K562 (cell line): ENCODE data around the gene ERFL. TPM values are rescaled to one million over a fixed set of nuclear protein-coding genes. Genes with fewer than 3 reads are reported as not detected.

ENCODE experiments used
- ATAC-seq: fragments of 200-7000 bp; cut with Tn5 transposase; 3 replicates; pipeline ENCODE4 v1.9.1; 2020; ENCODE audit warnings: moderate library complexity
- BruUV-seq: library from RNA; stranded (reverse); fragments of 400-500 nt; replicated peaks from 2 replicates; lab custom pipeline; 2021; lab: Mats Ljungman, UMichigan
- CTCF ChIA-PET: fragments of 300-600 bp; formaldehyde crosslinking; extraction: SDS; loops from one replicate; lab custom pipeline; 2021; ENCODE audit warnings: low intra/inter-chr PET ratio; lab: Yijun Ruan, JAX
- POLR2A ChIA-PET: fragments of 300-600, 350-650 bp; sonication (Branson Sonifier 250); formaldehyde crosslinking; extraction: SDS; loops from one replicate; lab custom pipeline; 2021; ENCODE audit warnings: antibody characterized with exemption, inconsistent platforms; lab: Yijun Ruan, JAX
- DNase-seq, 4 experiments: peaks; one replicate each; pipeline versions ENCODE4 v3.0.0 to v3.0.0-alpha.2; 2011 to 2018; ENCODE audit warnings: low spot score in 3 of 4, mixed read lengths in 3 of 4; ENCODE audit errors: extremely low read depth in 1 of 4
- FAIRE-seq: peaks from 2 replicates; lab custom pipeline; 2011; peaks lifted over from hg19 to GRCh38; lab: Jason Lieb, UNC
- H2AFZ ChIP-seq: 2 replicates; pipeline ENCODE4 v1.6.0; 2011; ENCODE audit warnings: low read depth, low read length, control low read depth, inconsistent platforms
- H3K27ac ChIP-seq: fragments of 200-600 bp; 3 replicates; pipeline ENCODE4 v1.8.0; 2011; ENCODE audit warnings: low read depth, mild to moderate bottlenecking, control low read depth, inconsistent platforms, low read length, moderate library complexity, mixed read lengths; ENCODE audit errors: extremely low read depth
- H3K27me3 ChIP-seq, 2 experiments: fragments of 300-600 bp in 1 of 2; 2 replicates in 1 of 2; 3 replicates in 1 of 2; pipeline versions ENCODE4 v1.6.0 to v1.8.0; 2011; ENCODE audit warnings: inconsistent platforms in 2 of 2, low read length in 2 of 2, mild to moderate bottlenecking in 1 of 2, mixed read lengths in 1 of 2, moderate library complexity in 1 of 2; ENCODE audit not compliant: control insufficient read depth in 2 of 2, insufficient read depth in 2 of 2
- H3K36me3 ChIP-seq: fragments of 300-600 bp; 3 replicates; pipeline ENCODE4 v1.8.0; 2011; ENCODE audit warnings: mild to moderate bottlenecking, low read length, inconsistent platforms; ENCODE audit not compliant: control insufficient read depth, insufficient read depth
- H3K4me1 ChIP-seq, 2 experiments: fragments of 200-600 bp in 1 of 2; replicated peaks in 1 of 2; 2 replicates in 1 of 2; 3 replicates in 1 of 2; pipeline versions ENCODE4 v1.5.1 to v1.8.0; 2011; ENCODE audit warnings: inconsistent platforms in 2 of 2, low read length in 2 of 2, mild to moderate bottlenecking in 1 of 2, mixed read lengths in 1 of 2, moderate library complexity in 1 of 2; ENCODE audit not compliant: control insufficient read depth in 2 of 2, insufficient read depth in 2 of 2
- H3K4me2 ChIP-seq: 2 replicates; pipeline ENCODE4 v1.6.1; 2011; ENCODE audit warnings: low read length, control low read depth, inconsistent platforms, mixed read lengths; ENCODE audit not compliant: insufficient read depth
- H3K4me3 ChIP-seq: fragments of 200-600 bp; sonication (generic), shearing (Covaris generic); 2 replicates; pipeline ENCODE4 v1.5.1; 2016; ENCODE audit warnings: control low read depth, inconsistent platforms
- H3K79me2 ChIP-seq: fragments of 200-600 bp; 3 replicates; pipeline ENCODE4 v1.8.0; 2011; ENCODE audit warnings: low read length, inconsistent platforms; ENCODE audit not compliant: control insufficient read depth, insufficient read depth
- H3K9ac ChIP-seq, 2 experiments: 2 replicates each; pipeline versions ENCODE4 v1.6.0 to v1.6.1; 2011; ENCODE audit warnings: low read depth in 2 of 2, low read length in 2 of 2, control low read depth in 1 of 2, inconsistent platforms in 1 of 2, mild to moderate bottlenecking in 1 of 2, mixed read lengths in 1 of 2; ENCODE audit not compliant: insufficient read depth in 1 of 2
- H3K9me1 ChIP-seq: one replicate; pipeline ENCODE4 v1.6.0; 2011; ENCODE audit warnings: inconsistent platforms, mild to moderate bottlenecking, low read length, moderate library complexity; ENCODE audit not compliant: control insufficient read depth, insufficient read depth
- H3K9me3 ChIP-seq: replicated peaks from 2 replicates; pipeline ENCODE4 v1.5.1; 2011; ENCODE audit warnings: low read depth, low read length, inconsistent platforms; ENCODE audit not compliant: control insufficient read depth, insufficient read depth
- H4K20me1 ChIP-seq: replicated peaks from 2 replicates; pipeline ENCODE4 v1.6.1; 2011; ENCODE audit warnings: low read length, inconsistent platforms, mixed read lengths; ENCODE audit not compliant: control insufficient read depth, insufficient read depth
- ASH1L ChIP-seq: fragments of 450-650 bp; IDR thresholded peaks from 2 replicates; pipeline ENCODE4 v1.6.1; 2018; ENCODE audit warnings: borderline replicate concordance, mild to moderate bottlenecking, low read depth; ENCODE audit not compliant: partially characterized antibody
- ATF1 ChIP-seq, 2 experiments: fragments of 450-650 bp in 1 of 2; IDR thresholded peaks; 2 replicates each; pipeline ENCODE4 v1.6.1; 2016; ENCODE audit warnings: missing compliant biosample characterization in 1 of 2, missing genetic modification characterization in 1 of 2
- BCOR ChIP-seq: fragments of 450-650 bp; IDR thresholded peaks from 2 replicates; pipeline ENCODE4 v1.6.1; 2016
- CBX5 ChIP-seq: IDR thresholded peaks from 2 replicates; pipeline ENCODE4 v1.6.1; 2014; ENCODE audit warnings: low read depth, borderline replicate concordance
- DIDO1 ChIP-seq: fragments of 450-650 bp; IDR thresholded peaks from 2 replicates; pipeline ENCODE4 v1.6.1; 2016; ENCODE audit warnings: low read depth, missing biosample characterization, missing genetic modification characterization
- ETS2 ChIP-seq: IDR thresholded peaks from 2 replicates; pipeline ENCODE4 v1.6.1; 2016; ENCODE audit warnings: borderline replicate concordance, missing genetic modification characterization, mild to moderate bottlenecking, moderate library complexity, missing compliant biosample characterization; ENCODE audit not compliant: poor library complexity, severe bottlenecking
- ETV1 ChIP-seq: fragments of 450-650 bp; conservative IDR thresholded peaks from 2 replicates; pipeline ENCODE4 v1.6.1; 2016; ENCODE audit warnings: missing genetic modification characterization, control low read depth, low read depth, missing compliant biosample characterization
- HDAC8 ChIP-seq: fragments of 450-650 bp; IDR thresholded peaks from 2 replicates; pipeline ENCODE4 v1.6.1; 2016; ENCODE audit warnings: mild to moderate bottlenecking, missing genetic modification characterization, moderate library complexity, missing compliant biosample characterization
- HOXB6 ChIP-seq: fragments of 250-450 bp; sonication (Bioruptor Pico); IDR thresholded peaks from 2 replicates; pipeline ENCODE4 v1.5.1; 2022; ENCODE audit warnings: mild to moderate bottlenecking, borderline replicate concordance
- PHB2 ChIP-seq: fragments of 450-650 bp; IDR thresholded peaks from 2 replicates; pipeline ENCODE4 v1.6.1; 2017; ENCODE audit warnings: low read depth
- POLR2AphosphoS5 ChIP-seq: IDR thresholded peaks from 2 replicates; pipeline ENCODE4 v1.6.1; 2011; ENCODE audit warnings: mild to moderate bottlenecking, low read depth, low read length, moderate library complexity; ENCODE audit not compliant: control insufficient read depth, insufficient read depth
- PYGO2 ChIP-seq: fragments of 450-650 bp; IDR thresholded peaks from 2 replicates; pipeline ENCODE4 v1.6.1; 2016; ENCODE audit warnings: mild to moderate bottlenecking, missing genetic modification characterization, moderate library complexity, missing compliant biosample characterization
- SMAD2 ChIP-seq: fragments of 150-350 bp; IDR thresholded peaks from 2 replicates; pipeline ENCODE4 v1.6.1; 2014; ENCODE audit warnings: low read depth, mild to moderate bottlenecking, low read length
- SMC3 ChIP-seq: conservative IDR thresholded peaks from 2 replicates; pipeline ENCODE4 v1.6.1; 2011; ENCODE audit warnings: low read depth, low read length, improper control_type of control experiment; ENCODE audit not compliant: insufficient read depth
- TSC22D4 ChIP-seq: fragments of 450-650 bp; IDR thresholded peaks from 2 replicates; pipeline ENCODE4 v1.6.1; 2016; ENCODE audit warnings: missing genetic modification characterization, missing biosample characterization, control low read depth
- ZBTB1 ChIP-seq: sonication (generic); formaldehyde crosslinking; IDR thresholded peaks from 2 replicates; pipeline ENCODE4 v1.8.1; 2023; ENCODE audit warnings: missing genetic modification reagents, low read depth, mild to moderate bottlenecking, borderline replicate concordance
- ZC3H4 ChIP-seq: sonication (generic); formaldehyde crosslinking; IDR thresholded peaks from 2 replicates; pipeline ENCODE4 v1.9.0; 2021; ENCODE audit warnings: missing genetic modification reagents, borderline replicate concordance
- ZNF184 ChIP-seq: sonication (generic); formaldehyde crosslinking; IDR thresholded peaks from 2 replicates; pipeline ENCODE4 v1.5.0; 2020; ENCODE audit warnings: missing genetic modification reagents
- ZNF77 ChIP-seq: fragments of 250-450 bp; sonication (Bioruptor Pico); IDR thresholded peaks from 2 replicates; pipeline ENCODE4 v1.5.0; 2020
- ZNF830 ChIP-seq: fragments of 250-450 bp; sonication (Bioruptor Pico); IDR thresholded peaks from 2 replicates; pipeline ENCODE4 v1.5.0; 2021; ENCODE audit warnings: mild to moderate bottlenecking
- WGBS: fragments of 100-300 bp; shearing (Covaris generic); methylation state at CpG from one replicate; pipeline ENCODE4 v1.1.6; 2016; ENCODE audit warnings: low coverage, mixed read lengths; ENCODE audit not compliant: insufficient coverage; ENCODE audit errors: missing lambda C conversion rate; 5-methylcytosine and 5-hydroxymethylcytosine counted together
- in situ Hi-C: fragments of 300-500 bp; cut with MboI; formaldehyde crosslinking; loops from 4 replicates; pipeline ENCODE4 v1.15.0; 2018; ENCODE audit warnings: inconsistent platforms, mixed read lengths
- intact Hi-C: fragments of 100-400 bp; cut with micrococcal nuclease; formaldehyde crosslinking; loops from 2 replicates; pipeline ENCODE4 v1.14.2; 2022
- polyA plus RNA-seq, 8 experiments: library from polyadenylated mRNA; depleted of rRNA in 4 of 8; stranded (reverse) in 5 of 8; unstranded in 3 of 8; fragments of >200 nt; fragmentation: Nextera tagmentation in 2 of 8; fragmentation: Illumina TruSeq in 1 of 8; extraction: Ambion mirVana in 2 of 8; extraction: Trizol in 1 of 8; gene quantifications; 2 replicates each; pipeline versions ENCODE4 v1.2.1 to v1.2.3, GENCODE V29; 2011 to 2014; ENCODE audit warnings: inconsistent platforms in 1 of 8, missing spikeins in 1 of 8
- total RNA-seq, 7 experiments: library from RNA; depleted of rRNA in 6 of 7; stranded (reverse); fragments of >200 nt in 6 of 7; fragmentation: Illumina TruSeq in 2 of 7; extraction: Trizol in 2 of 7; gene quantifications; 2 replicates each; pipeline versions ENCODE4 v1.2.1 to v1.2.3, GENCODE V29; 2011 to 2021; ENCODE audit warnings: low replicate concordance in 1 of 7
- TF ChIP-seq, protein P1 (sequence below): sonication (generic); formaldehyde crosslinking; IDR thresholded peaks from 2 replicates; pipeline ENCODE4 v1.8.1; 2023; ENCODE audit warnings: mild to moderate bottlenecking, missing genetic modification reagents

The ERFL gene
- total and polyA plus RNA-seq, 9 of the 15 experiments (the other 6 are each of a cell fraction or from before 2014, with no cell fraction given): 0.07 to 0.75 (median 0.32) TPM; not detected in 4

DNA sequence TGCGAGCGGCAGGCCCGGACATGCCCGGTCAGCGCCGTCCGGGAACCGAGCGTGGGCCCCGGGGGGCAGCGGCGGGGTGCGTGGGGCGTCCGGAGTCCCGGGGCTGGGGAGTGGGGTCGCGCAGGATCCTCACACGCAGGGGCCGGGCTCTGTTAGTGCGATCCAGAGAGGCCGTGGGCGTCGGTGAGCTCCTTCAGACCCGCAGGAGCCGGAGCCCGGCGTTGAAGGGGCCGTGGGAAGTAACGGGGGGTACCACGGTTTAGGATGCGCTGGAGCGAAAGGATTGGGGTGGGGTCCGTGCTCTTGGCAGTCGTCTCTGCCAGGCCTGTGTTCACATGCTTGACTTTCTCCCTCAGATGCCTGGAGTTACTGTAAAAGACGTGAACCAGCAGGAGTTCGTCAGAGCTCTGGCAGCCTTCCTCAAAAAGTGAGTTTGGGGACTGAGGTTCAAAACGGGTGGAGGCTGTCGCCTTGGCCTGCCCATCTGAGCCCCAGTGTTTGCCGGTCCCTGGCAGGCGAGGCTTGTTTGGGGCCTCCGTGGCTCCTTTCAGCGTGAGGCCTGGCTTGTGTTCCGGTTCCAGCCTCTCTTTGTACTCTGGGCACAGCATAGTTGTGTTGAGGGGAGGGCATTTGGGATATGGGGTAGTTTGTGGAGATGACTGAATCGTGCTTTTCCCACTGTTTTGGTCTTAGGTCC, 67.7 kb downstream of the ERFL start:
- peaks cover 8% of the 10 kb centered on the region for H3K9me1 ChIP-seq
- ChIA-PET POLR2A (interaction anchor here (0.7 to 3.1 kb wide), 19 partner anchors 9 to 203 kb away, joined by 3 to 54 read pairs (median 6); partner anchors contain the start of genes DMRTC2, LYPD4 and RABAC1), CTCF (interaction anchor here (1.7 kb wide), 1 partner anchor 98 kb away, joined by 10 read pairs; the partner anchor contains the start of gene RABAC1)
- H2AFZ ChIP-seq: no peak overlapping the region
- 3% methylated on average over 40 of the region's 45 CpGs for WGBS
- peak overlapping the region; percentile 97 to 100 for H3K9ac ChIP-seq
- H3K9me3 ChIP-seq: no peaks in the 10 kb centered on the region
- no peaks in the 10 kb centered on the region for H3K27me3 ChIP-seq
- peaks cover 58% of the 10 kb centered on the region for H3K79me2 ChIP-seq
- H3K27ac ChIP-seq: peak overlapping the region; percentile 99
- peaks cover 52% of the 10 kb centered on the region for H3K36me3 ChIP-seq
- no peak for FAIRE-seq
- ATAC-seq: no peak
- in situ Hi-C loops: no loop called here
- DNase-seq: no peak
- H4K20me1 ChIP-seq: peaks cover 34% of the 10 kb centered on the region
- peaks cover 25 to 30% of the 10 kb centered on the region in 2 experiments for H3K4me1 ChIP-seq
- intact Hi-C loops: loop anchor here (2.0 kb wide), 1 partner anchor 18 kb away; no protein-coding TSS in a partner anchor
- H3K4me2 ChIP-seq: peak overlapping the region; percentile 95
- peak overlapping the region; percentile 93 for H3K4me3 ChIP-seq
- BruUV-seq: no TSS peak
- TF ChIP-seq SMAD2 (no peak), ETS2 (no peak), ETV1 (tag) (no peak), PYGO2 (no peak), ZC3H4 (CRISPR knock-in tag) (0 out of 2 replicates have a peak, but pooled peaks have one; percentile 62), HDAC8 (tag) (no peak), TSC22D4 (no peak), HOXB6 (CRISPR knock-in tag) (no peak), DIDO1 (tag) (no peak), ZNF830 (CRISPR knock-in tag) (0 out of 2 replicates have a peak, but pooled peaks have one; percentile 84), ASH1L (no peak), SMC3 (no peak), ZNF184 (CRISPR knock-in tag) (no peak), ATF1 (CRISPR knock-in tag; IDR thresholded peaks at IDR 0.05) (no peak), ATF1 (tag; IDR thresholded peaks at IDR 0.05) (no peak), POLR2AphosphoS5 (no peak), ZBTB1 (CRISPR knock-in tag) (no peak), PHB2 (no peak), CBX5 (no peak), BCOR (no peak), ZNF77 (CRISPR knock-in tag) (no peak)
- TF ChIP-seq, protein P1, sequence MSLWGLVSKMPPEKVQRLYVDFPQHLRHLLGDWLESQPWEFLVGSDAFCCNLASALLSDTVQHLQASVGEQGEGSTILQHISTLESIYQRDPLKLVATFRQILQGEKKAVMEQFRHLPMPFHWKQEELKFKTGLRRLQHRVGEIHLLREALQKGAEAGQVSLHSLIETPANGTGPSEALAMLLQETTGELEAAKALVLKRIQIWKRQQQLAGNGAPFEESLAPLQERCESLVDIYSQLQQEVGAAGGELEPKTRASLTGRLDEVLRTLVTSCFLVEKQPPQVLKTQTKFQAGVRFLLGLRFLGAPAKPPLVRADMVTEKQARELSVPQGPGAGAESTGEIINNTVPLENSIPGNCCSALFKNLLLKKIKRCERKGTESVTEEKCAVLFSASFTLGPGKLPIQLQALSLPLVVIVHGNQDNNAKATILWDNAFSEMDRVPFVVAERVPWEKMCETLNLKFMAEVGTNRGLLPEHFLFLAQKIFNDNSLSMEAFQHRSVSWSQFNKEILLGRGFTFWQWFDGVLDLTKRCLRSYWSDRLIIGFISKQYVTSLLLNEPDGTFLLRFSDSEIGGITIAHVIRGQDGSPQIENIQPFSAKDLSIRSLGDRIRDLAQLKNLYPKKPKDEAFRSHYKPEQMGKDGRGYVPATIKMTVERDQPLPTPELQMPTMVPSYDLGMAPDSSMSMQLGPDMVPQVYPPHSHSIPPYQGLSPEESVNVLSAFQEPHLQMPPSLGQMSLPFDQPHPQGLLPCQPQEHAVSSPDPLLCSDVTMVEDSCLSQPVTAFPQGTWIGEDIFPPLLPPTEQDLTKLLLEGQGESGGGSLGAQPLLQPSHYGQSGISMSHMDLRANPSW (CRISPR knock-in tag): 0 out of 2 replicates have a peak, but pooled peaks have one; percentile 23
